B cell (primary cell): ENCODE measurements around the gene LRRC63.
"Not testable (repeated sequence)": the region's sequence is repeated elsewhere in the genome, so short reads cannot be mapped to it uniquely, and the experiment has no call there.

ENCODE experiments used
- CTCF ChIP-seq: fragments of 200-600 bp; IDR thresholded peaks from one replicate; pipeline ENCODE4 v1.8.0; 2022; ENCODE audit warnings: antibody characterized with exemption, mild to moderate bottlenecking
- EZH2 ChIP-seq: IDR thresholded peaks from 2 replicates; pipeline ENCODE4 v1.6.1; 2012; ENCODE audit warnings: borderline replicate concordance, low read depth, mild to moderate bottlenecking, moderate library complexity, low read length; ENCODE audit not compliant: insufficient read depth, poor library complexity, severe bottlenecking

GRCh38 chr13:46162741-46163140 is 49.0 kb upstream of the LRRC63 start:
- not testable (repeated sequence) for TF ChIP-seq CTCF, EZH2
